IMR-90 (cell line): Measurements from ENCODE around the gene SNAP29.

Experiments used
- CEBPB ChIP-seq: IDR thresholded peaks from 2 replicates; pipeline ENCODE4 v1.6.1; 2012; ENCODE audit warnings: low read depth, low read length, improper control_type of control experiment
- CTCF ChIP-seq: conservative IDR thresholded peaks from 2 replicates; pipeline ENCODE4 v1.5.1; 2012; ENCODE audit warnings: mild to moderate bottlenecking, low read depth, low read length, improper control_type of control experiment
- FOS ChIP-seq: fragments of 150-350 bp; IDR thresholded peaks from 2 replicates; pipeline ENCODE4 v1.6.1; 2016; ENCODE audit warnings: low read depth, low read length
- MAFK ChIP-seq: IDR thresholded peaks from 2 replicates; pipeline ENCODE4 v1.6.1; 2012; ENCODE audit warnings: low read depth, low read length, improper control_type of control experiment
- MAZ ChIP-seq: IDR thresholded peaks from 2 replicates; pipeline ENCODE4 v1.6.1; 2012; ENCODE audit warnings: low read depth, mild to moderate bottlenecking, low read length, improper control_type of control experiment, moderate library complexity, borderline replicate concordance
- MXI1 ChIP-seq: IDR thresholded peaks from 2 replicates; pipeline ENCODE4 v1.6.1; 2012; ENCODE audit warnings: low read depth, mild to moderate bottlenecking, low read length, moderate library complexity, borderline replicate concordance
- NFE2L2 ChIP-seq: fragments of 150-350 bp; IDR thresholded peaks from 2 replicates; pipeline ENCODE4 v1.6.1; 2016; ENCODE audit warnings: low read depth, mild to moderate bottlenecking, low read length
- POLR2A ChIP-seq: IDR thresholded peaks from 2 replicates; pipeline ENCODE4 v1.6.1; 2012; ENCODE audit warnings: mild to moderate bottlenecking, low read depth, low read length
- RAD21 ChIP-seq: IDR thresholded peaks from 2 replicates; pipeline ENCODE4 v1.6.1; 2012; ENCODE audit warnings: low read length, improper control_type of control experiment
- RCOR1 ChIP-seq: IDR thresholded peaks from 2 replicates; pipeline ENCODE4 v1.6.1; 2012; ENCODE audit warnings: mild to moderate bottlenecking, low read length, improper control_type of control experiment; ENCODE audit not compliant: insufficient replicate concordance
- SMC3 ChIP-seq: fragments of 150-350 bp; IDR thresholded peaks from 2 replicates; pipeline ENCODE4 v1.6.1; 2016; ENCODE audit warnings: low read depth, mild to moderate bottlenecking, antibody characterized with exemption, low read length, moderate library complexity
- USF2 ChIP-seq: fragments of 150-350 bp; IDR thresholded peaks from 2 replicates; pipeline ENCODE4 v1.6.1; 2017; ENCODE audit warnings: mild to moderate bottlenecking, antibody characterized with exemption, low read length, low read depth

- TF ChIP-seq CTCF, result no peak
- no peak for TF ChIP-seq CEBPB
- no peak for TF ChIP-seq RAD21
- TF ChIP-seq POLR2A, result no peak
- no peak for TF ChIP-seq FOS
- TF ChIP-seq NFE2L2, result no peak
- TF ChIP-seq MXI1, result no peak
- no peak for TF ChIP-seq RCOR1
- no peak for TF ChIP-seq MAFK
- no peak for TF ChIP-seq MAZ
- TF ChIP-seq USF2, result no peak
- no peak for TF ChIP-seq SMC3
These were observed 11.4 kb upstream of the SNAP29 start for GRCh38 chr22:20847318-20847822.
